GM12873 (cell line): ENCODE measurements around the gene GNG7.

Experiments used
- TF ChIP-seq, protein P1 (sequence below): IDR thresholded peaks from 2 replicates; pipeline ENCODE4 v1.5.1; 2012; ENCODE audit warnings: low read depth, mild to moderate bottlenecking, moderate library complexity, low read length, control low read depth; ENCODE audit not compliant: insufficient read depth; ENCODE audit errors: missing control alignments

The GNG7 gene

DNA sequence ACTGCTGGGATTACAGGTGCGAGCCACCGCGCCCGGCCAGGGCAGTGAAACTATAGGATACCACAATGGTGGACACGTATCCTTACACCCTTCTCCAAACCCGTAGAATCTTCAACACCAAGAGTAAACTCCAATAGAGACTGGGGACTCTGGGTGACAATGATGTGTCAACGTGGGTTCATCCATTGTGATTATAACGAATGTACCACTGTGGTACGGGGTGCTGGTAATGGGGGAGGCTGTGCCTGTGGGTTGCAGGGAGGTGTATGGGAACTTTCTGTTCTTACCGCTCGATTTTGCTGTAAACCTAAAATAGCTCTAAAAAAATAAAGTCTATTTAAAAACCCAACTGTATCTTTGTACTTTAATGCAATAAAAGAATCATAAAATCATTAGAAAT, 11.6 kb downstream of the GNG7 start:
- TF ChIP-seq, protein P1, sequence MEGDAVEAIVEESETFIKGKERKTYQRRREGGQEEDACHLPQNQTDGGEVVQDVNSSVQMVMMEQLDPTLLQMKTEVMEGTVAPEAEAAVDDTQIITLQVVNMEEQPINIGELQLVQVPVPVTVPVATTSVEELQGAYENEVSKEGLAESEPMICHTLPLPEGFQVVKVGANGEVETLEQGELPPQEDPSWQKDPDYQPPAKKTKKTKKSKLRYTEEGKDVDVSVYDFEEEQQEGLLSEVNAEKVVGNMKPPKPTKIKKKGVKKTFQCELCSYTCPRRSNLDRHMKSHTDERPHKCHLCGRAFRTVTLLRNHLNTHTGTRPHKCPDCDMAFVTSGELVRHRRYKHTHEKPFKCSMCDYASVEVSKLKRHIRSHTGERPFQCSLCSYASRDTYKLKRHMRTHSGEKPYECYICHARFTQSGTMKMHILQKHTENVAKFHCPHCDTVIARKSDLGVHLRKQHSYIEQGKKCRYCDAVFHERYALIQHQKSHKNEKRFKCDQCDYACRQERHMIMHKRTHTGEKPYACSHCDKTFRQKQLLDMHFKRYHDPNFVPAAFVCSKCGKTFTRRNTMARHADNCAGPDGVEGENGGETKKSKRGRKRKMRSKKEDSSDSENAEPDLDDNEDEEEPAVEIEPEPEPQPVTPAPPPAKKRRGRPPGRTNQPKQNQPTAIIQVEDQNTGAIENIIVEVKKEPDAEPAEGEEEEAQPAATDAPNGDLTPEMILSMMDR: no peak

DNA sequence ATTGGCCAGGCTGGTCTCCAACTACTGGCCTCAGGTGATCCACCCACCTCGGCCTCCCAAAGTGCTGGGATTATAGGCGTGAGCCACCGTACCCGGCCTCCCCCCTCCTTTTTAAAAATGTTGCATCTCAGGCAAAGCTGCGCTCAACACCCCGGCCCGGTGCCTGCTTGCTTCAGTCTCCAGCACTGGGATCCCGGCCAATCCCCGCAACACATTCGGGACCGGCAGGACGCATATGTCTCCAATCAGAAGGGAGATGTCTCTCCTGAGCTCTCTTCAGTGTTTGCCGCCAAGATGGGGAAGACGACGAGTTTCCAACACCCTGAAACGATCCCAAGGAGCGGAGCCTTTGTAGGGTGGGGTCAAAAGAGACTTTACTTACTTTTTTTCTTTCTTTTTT, 16.1 kb downstream of the GNG7 start:
- TF ChIP-seq, protein P1: no peak

DNA sequence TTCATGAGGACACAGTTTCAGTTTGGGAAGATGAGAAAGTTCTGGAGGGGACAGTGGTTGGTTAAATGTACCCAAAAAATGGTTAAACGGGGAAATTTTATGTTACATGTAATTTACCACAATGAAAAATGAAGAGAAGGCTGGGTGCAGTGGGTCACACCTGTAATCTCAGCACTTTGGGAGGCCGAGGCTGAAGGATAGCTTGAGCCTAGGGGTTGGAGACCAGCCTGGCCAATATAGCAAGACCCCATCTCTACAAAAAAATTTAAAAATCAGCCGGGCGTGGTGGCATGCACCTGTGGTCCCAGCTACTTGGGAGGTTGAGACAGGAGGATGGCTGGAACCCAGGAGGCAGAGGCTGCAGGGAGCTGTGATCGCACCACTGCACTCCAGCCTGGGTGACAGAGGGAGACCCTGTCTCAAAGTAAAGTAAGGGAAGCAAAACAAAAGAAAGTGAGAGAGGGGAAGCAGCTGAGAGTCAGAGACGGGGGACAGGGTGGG, 17.2 kb downstream of the GNG7 start:
- TF ChIP-seq, protein P1: no peak

DNA sequence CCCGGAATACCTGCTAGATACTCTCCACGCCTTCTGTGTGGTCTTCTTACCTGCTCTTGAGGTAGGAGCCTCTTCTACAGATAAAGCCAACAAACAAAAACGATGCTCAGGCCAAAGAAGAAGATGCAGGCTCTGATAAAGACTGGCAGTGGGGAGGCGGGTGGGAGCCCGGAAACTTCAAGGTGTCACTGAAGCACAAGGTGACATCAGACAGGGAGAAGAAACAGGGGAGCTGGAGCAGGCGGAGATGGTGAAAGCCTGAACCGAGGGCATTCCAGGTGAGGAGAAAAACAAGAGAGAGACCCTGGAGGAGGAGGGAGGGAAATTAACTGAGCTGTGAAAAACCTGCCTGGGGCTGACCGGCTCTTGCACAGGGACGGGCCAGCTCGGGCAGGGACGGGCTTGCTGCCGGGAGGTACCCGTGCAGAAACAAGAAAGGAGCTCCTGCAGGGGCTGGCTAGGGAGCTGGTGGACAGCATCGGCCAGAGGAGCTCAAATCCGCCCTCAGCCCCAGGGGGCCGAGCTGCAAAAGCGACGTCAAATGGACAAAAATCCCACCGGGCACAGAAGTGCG, 19.0 kb downstream of the GNG7 start:
- TF ChIP-seq, protein P1: no peak

DNA sequence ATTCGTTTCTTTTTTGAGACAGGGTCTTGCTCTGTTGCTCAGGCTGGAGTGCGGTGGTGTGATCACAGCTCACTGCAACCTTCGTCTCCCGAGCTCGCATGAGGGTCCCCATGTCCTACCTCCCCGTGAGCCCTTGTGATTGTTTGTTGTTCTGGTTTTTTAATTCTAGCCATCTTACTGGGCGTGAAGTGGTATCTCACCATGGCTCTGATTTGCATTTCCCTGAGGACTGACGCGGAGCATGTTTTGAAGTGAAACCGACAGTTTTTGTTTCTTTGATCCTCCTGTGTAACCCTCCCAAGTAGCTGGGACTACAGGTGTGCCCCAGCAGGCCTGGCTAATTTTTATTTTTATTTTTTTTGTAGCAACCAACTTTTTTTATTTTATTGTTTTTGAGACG, 21.7 kb downstream of the GNG7 start:
- TF ChIP-seq, protein P1: no peak

DNA sequence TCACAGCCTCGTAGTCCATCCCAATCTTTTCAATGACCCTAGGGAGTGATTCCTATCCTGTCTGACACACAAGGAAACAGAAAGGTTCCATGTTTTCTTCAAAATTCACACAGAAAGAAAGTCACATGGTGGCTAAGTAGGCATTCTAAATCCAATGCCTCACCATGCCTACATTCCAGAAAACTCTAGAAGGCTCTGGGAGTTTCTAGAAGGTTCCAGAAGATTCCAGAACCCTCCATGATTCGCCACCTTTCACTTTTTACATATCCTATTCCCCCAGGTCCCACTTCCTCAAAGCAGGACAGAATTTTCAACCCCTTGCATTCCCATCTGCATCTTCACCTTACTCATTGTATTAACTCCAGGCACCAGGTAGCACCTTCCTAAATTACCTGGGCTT, 23.1 kb downstream of the GNG7 start:
- TF ChIP-seq, protein P1: no peak

DNA sequence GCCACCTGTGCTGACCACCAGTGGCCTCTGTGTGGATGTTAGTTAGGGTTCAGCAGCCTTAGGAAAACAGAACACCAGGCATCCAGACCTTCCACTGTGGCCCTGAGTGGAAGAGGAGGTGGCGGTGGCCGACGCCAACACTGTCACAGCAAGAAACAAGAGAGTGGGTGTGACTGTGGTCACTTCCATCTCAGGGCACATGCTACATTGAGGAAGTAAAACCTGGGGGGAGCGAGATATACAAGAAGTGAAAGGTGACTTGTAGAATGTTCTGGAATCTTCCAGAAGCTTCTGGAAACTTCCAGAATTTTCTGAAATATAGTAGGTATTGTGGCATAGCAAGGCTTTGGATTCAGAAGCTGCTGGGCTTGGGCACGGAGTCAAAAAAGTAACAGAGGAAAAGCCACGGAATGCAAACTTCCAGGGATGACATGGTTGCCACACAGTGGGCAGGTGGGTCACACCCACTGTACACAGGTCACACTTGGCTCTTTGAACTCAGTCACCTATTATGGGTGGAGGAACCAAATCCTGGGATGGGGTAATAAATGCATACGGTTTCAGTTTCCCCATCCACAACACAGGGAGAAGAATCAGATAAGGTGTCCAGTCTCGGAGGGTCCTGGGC, 24.3 kb downstream of the GNG7 start:
- TF ChIP-seq, protein P1: no peak
